IPS-18a (cell line): ENCODE data around the gene GPD2.

Experiments used
- H3K27ac ChIP-seq: one replicate; pipeline ENCODE4 v1.5.1; 2013; ENCODE audit warnings: low read length
- H3K27me3 ChIP-seq: one replicate; pipeline ENCODE4 v1.6.1; 2013; ENCODE audit warnings: mild to moderate bottlenecking, low read length; ENCODE audit not compliant: control insufficient read depth, insufficient read depth
- H3K36me3 ChIP-seq: one replicate; pipeline ENCODE4 v1.6.1; 2013; ENCODE audit warnings: low read depth, low read length; ENCODE audit not compliant: control insufficient read depth
- H3K4me1 ChIP-seq: one replicate; pipeline ENCODE4 v1.6.1; 2013; ENCODE audit warnings: low read depth, low read length; ENCODE audit not compliant: control insufficient read depth
- H3K4me3 ChIP-seq: one replicate; pipeline ENCODE4 v1.5.1; 2013; ENCODE audit warnings: low read length
- H3K9ac ChIP-seq: one replicate; pipeline ENCODE4 v1.6.1; 2013; ENCODE audit warnings: mild to moderate bottlenecking, low read length, moderate library complexity
- H3K9me3 ChIP-seq: one replicate; pipeline ENCODE4 v1.6.1; 2013; ENCODE audit warnings: low read depth, low read length; ENCODE audit not compliant: control insufficient read depth

GPD2 gene

DNA sequence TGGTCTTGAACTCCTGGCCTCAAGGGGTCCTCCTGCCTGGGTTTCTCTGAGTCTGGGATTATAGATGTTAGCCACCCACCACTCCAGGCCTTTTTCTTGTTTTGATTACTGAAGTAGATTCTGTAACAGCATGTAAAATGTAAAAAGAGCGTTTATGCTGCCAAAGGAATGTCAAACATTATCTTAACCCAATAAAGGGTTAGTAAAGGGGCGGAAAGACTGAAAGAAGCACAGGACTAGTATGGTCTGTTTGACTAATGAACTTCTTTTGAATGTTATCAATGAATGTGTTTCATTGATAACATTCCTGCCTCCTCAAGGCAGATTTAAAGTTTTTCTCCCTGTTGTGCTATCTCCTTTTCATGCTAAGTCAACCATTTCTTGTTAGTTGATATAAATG, 29.4 kb downstream of the GPD2 start:
- no peak overlapping the region for H3K27ac ChIP-seq
- peaks cover 11% of the 10 kb centered on the region for H3K4me1 ChIP-seq
- H3K9ac ChIP-seq: no peak overlapping the region

GRCh38 chr2:156466739-156467405, 30.7 kb downstream of the GPD2 start:
- H3K36me3 ChIP-seq: no peaks in the 10 kb centered on the region
- no peaks in the 10 kb centered on the region for H3K9me3 ChIP-seq
- H3K4me3 ChIP-seq: no peak overlapping the region
- peaks cover 11% of the 10 kb centered on the region for H3K4me1 ChIP-seq
- no peaks in the 10 kb centered on the region for H3K27me3 ChIP-seq
- no peak overlapping the region for H3K27ac ChIP-seq
- H3K9ac ChIP-seq: no peak overlapping the region

More for the DNA sequence above, 29.4 kb downstream of the GPD2 start:
- H3K36me3 ChIP-seq: no peaks in the 10 kb centered on the region
- H3K9me3 ChIP-seq: no peaks in the 10 kb centered on the region
- H3K4me3 ChIP-seq: no peak overlapping the region
- no peaks in the 10 kb centered on the region for H3K27me3 ChIP-seq

DNA sequence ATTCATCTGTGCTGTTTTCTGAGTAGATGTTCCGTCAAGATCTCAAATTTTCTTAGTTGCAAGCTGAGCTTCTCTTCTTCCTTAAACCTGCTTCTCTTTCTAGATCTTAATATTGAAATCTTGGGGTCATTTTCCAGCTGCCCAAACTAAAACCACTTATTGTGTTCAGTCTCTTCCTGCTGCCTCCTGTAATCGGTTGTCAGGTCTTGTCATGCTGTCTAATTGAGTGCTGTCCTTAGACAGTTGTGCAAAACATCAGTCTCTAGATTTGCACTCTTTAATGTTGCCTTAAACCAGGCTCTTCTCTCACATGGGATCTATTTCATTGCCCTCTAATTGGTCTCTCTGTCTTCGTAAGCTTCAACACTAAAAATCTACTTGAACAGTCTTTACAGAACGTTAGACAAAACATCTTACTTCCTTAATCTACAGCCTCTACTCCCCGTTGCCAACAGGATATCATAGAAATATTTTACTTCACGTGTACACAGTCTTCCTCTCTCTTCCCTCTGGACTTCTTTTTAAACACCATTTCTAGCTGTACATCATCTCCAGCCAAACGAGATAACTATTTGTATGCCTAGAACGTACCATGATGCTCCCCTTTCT, 34.9 kb downstream of the GPD2 start:
- Histone ChIP-seq H3K4me1 (peaks cover 17% of the 10 kb centered on the region), H3K9me3 (no peaks in the 10 kb centered on the region), H3K27me3 (no peaks in the 10 kb centered on the region), H3K27ac (no peak overlapping the region), H3K36me3 (no peaks in the 10 kb centered on the region), H3K9ac (no peak overlapping the region), H3K4me3 (no peak overlapping the region)

DNA sequence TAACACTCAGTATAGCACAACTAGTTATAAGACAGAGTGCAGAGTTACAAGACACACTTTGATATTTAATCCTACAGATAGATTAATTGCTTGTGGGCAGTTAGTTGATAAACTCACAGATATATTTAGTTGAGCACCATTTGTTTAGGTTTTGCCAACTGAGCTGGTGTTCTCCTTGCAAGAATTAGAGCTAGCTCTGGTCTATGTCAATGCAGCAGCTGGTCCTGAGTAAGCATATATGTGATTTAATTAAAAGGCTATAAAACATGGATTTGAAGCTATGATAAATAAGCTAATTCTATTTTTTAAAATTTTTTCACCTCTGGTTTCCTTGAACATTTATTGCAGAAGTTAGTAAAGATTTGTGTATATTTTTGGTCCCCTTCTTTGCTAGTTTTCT, 35.6 kb downstream of the GPD2 start:
- Histone ChIP-seq H3K27me3 (no peaks in the 10 kb centered on the region), H3K9ac (no peak overlapping the region), H3K36me3 (no peaks in the 10 kb centered on the region), H3K27ac (no peak overlapping the region), H3K4me1 (peaks cover 17% of the 10 kb centered on the region), H3K4me3 (no peak overlapping the region), H3K9me3 (no peaks in the 10 kb centered on the region)

GRCh38 chr2:156472686-156473085, 36.5 kb downstream of the GPD2 start:
- Histone ChIP-seq H3K27me3 (no peaks in the 10 kb centered on the region), H3K9me3 (no peaks in the 10 kb centered on the region), H3K4me1 (peaks cover 8% of the 10 kb centered on the region), H3K9ac (no peak overlapping the region), H3K4me3 (no peak overlapping the region), H3K36me3 (peaks cover 5% of the 10 kb centered on the region), H3K27ac (no peak overlapping the region)

- Histone ChIP-seq H3K27ac (no peak overlapping the region), H3K9me3 (no peaks in the 10 kb centered on the region), H3K36me3 (peaks cover 5% of the 10 kb centered on the region), H3K4me3 (no peak overlapping the region), H3K27me3 (no peaks in the 10 kb centered on the region), H3K9ac (no peak overlapping the region), H3K4me1 (peaks cover 6% of the 10 kb centered on the region)
Observed at GRCh38 chr2:156473445-156473844, 37.3 kb downstream of the GPD2 start.

- Histone ChIP-seq H3K36me3 (peaks cover 5% of the 10 kb centered on the region), H3K4me3 (no peak overlapping the region), H3K27me3 (no peaks in the 10 kb centered on the region), H3K9me3 (no peaks in the 10 kb centered on the region), H3K9ac (no peak overlapping the region), H3K4me1 (peaks cover 6% of the 10 kb centered on the region), H3K27ac (no peak overlapping the region)
Observed at GRCh38 chr2:156474401-156474800, 38.2 kb downstream of the GPD2 start.

DNA sequence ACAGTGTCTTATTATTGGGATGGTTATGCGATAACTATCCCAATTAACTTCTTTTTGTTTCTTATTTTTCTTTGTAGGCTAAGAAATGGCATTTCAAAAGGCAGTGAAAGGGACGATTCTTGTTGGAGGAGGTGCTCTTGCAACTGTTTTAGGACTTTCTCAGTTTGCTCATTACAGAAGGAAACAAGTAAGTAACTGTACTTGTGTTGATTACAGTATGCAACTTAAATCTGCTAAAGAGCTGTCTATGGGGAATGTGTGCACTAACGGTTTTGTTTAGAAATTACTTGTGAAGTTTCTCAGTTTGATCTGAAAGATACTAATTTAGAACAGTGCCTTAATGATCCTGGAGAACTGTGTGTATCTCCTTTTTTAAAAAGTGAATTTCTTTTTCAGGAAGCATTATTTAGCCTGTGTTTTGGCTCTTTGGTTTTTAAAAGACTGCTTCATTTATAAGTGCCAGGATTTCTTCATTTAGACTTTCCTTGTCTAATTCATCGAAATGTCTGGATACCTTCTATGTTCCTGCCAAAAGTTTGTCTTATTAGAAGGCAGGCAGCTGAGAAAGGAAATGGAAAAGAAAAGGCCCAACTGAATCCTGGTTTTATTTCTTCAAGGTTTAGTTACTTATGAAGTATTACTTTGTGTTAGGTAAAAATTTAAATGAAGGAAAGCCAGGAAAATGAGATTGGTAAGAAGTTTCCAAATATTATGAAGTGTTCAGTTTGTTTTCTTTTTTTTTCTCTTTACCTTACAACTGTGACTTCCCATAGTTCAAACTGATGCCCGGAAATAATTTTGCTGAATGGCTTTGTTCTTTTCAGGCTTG, 40.1 kb downstream of the GPD2 start:
- H3K27ac ChIP-seq: no peak overlapping the region
- H3K36me3 ChIP-seq: peaks cover 5% of the 10 kb centered on the region
- H3K9me3 ChIP-seq: no peaks in the 10 kb centered on the region
- no peaks in the 10 kb centered on the region for H3K27me3 ChIP-seq
- H3K4me1 ChIP-seq: peaks cover 6% of the 10 kb centered on the region
- no peak overlapping the region for H3K9ac ChIP-seq
- no peak overlapping the region for H3K4me3 ChIP-seq

- Histone ChIP-seq H3K9ac (no peak overlapping the region), H3K27me3 (no peaks in the 10 kb centered on the region), H3K4me1 (peaks cover 6% of the 10 kb centered on the region), H3K27ac (no peak overlapping the region), H3K36me3 (peaks cover 5% of the 10 kb centered on the region), H3K4me3 (no peak overlapping the region), H3K9me3 (no peaks in the 10 kb centered on the region)
Observed at GRCh38 chr2:156476850-156477206, 40.6 kb downstream of the GPD2 start.

DNA sequence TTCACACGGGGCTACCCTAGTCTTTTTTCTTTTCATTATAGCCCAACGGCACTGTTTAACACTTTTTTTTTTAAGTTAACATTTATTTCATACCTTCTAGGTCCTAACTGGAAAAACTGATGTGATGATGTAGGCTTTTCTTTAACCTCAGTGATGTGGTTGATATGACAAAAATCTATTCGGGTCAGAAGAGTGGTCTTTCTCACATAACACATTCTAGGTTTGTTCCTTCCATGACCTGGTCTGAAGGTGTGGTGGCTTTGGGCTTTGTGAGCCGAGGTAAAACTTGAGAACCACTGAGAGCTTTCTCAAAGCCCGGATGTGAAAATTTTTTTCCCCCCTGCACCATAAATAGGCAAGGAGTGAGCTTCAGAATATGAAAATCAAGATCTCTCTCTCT, 44.2 kb downstream of the GPD2 start:
- Histone ChIP-seq H3K9ac (no peak overlapping the region), H3K36me3 (peaks cover 5% of the 10 kb centered on the region), H3K4me3 (no peak overlapping the region), H3K9me3 (no peaks in the 10 kb centered on the region), H3K27ac (no peak overlapping the region), H3K27me3 (no peaks in the 10 kb centered on the region), H3K4me1 (peaks cover 11% of the 10 kb centered on the region)

GRCh38 chr2:156481312-156481711, 45.1 kb downstream of the GPD2 start:
- H3K9me3 ChIP-seq: no peaks in the 10 kb centered on the region
- H3K4me3 ChIP-seq: no peak overlapping the region
- peaks cover 5% of the 10 kb centered on the region for H3K36me3 ChIP-seq
- no peak overlapping the region for H3K27ac ChIP-seq
- H3K4me1 ChIP-seq: peaks cover 5% of the 10 kb centered on the region
- H3K27me3 ChIP-seq: no peaks in the 10 kb centered on the region
- H3K9ac ChIP-seq: no peak overlapping the region
